ENCODE data around the gene TJP3. TPM values are rescaled to one million over a fixed set of nuclear protein-coding genes. Genes with fewer than 3 reads are reported as not detected.
A peak's percentile ranks its signal among the peaks of the same experiment; 100 is the strongest.

Gene TJP3
- total RNA-seq, 1 donor from 2014 or later: not detected

GRCh38 chr19:3710265-3710812 is 2.2 kb downstream of the TJP3 start:
- no peak for DNase-seq (ENCODE audit: low spot score)

- DNase-seq (ENCODE audit: low spot score): no peak
Measured at GRCh38 chr19:3712663-3713611, 4.8 kb downstream of the TJP3 start.

- no peak for DNase-seq (ENCODE audit: low spot score)
Measured at GRCh38 chr19:3716147-3716668, 8.0 kb downstream of the TJP3 start.

GRCh38 chr19:3719868-3720267 is 11.7 kb downstream of the TJP3 start:
- no peak for DNase-seq (ENCODE audit: low spot score)

GRCh38 chr19:3720349-3720917 is 12.2 kb downstream of the TJP3 start:
- DNase-seq (ENCODE audit: low spot score): no peak

- DNase-seq (ENCODE audit: low spot score): peak; percentile 78
Measured at GRCh38 chr19:3721131-3721886, 13.1 kb downstream of the TJP3 start.

GRCh38 chr19:3721887-3722442 is 13.8 kb downstream of the TJP3 start:
- no peak for DNase-seq (ENCODE audit: low spot score)

GRCh38 chr19:3722443-3723109 is 14.4 kb downstream of the TJP3 start:
- DNase-seq (ENCODE audit: low spot score): no peak

GRCh38 chr19:3723110-3723488 is 14.9 kb downstream of the TJP3 start:
- no peak for DNase-seq (ENCODE audit: low spot score)

- no peak for DNase-seq (ENCODE audit: low spot score)
Measured at GRCh38 chr19:3723883-3724282, 15.7 kb downstream of the TJP3 start.

- no peak for DNase-seq (ENCODE audit: low spot score)
Measured at GRCh38 chr19:3725121-3725520, 16.9 kb downstream of the TJP3 start.

- no peak for DNase-seq (ENCODE audit: low spot score)
Measured at GRCh38 chr19:3725640-3726310, 17.6 kb downstream of the TJP3 start.

GRCh38 chr19:3730457-3730958 is 22.3 kb downstream of the TJP3 start:
- no peak for DNase-seq (ENCODE audit: low spot score)

GRCh38 chr19:3732108-3732507 is 23.9 kb downstream of the TJP3 start:
- no peak for DNase-seq (ENCODE audit: low spot score)

- DNase-seq (ENCODE audit: low spot score): no peak
Measured at GRCh38 chr19:3733549-3734309, 25.5 kb downstream of the TJP3 start.

GRCh38 chr19:3734310-3734600 is 26.1 kb downstream of the TJP3 start:
- no peak for DNase-seq (ENCODE audit: low spot score)

GRCh38 chr19:3736106-3736724 is 28.0 kb downstream of the TJP3 start:
- no peak for DNase-seq (ENCODE audit: low spot score)

GRCh38 chr19:3737487-3738205 is 29.5 kb downstream of the TJP3 start:
- DNase-seq (ENCODE audit: low spot score): no peak
